Ishikawa (cell line): Measurements from ENCODE around the gene CD247.

Experiments used
- CEBPB ChIP-seq: IDR thresholded peaks from 2 replicates; pipeline ENCODE4 v1.6.1; 2012
- CREB1 ChIP-seq: IDR thresholded peaks from 2 replicates; pipeline ENCODE4 v1.6.1; 2012; ENCODE audit warnings: low read depth
- EGR1 ChIP-seq: IDR thresholded peaks from 2 replicates; pipeline ENCODE4 v1.6.1; 2012
- EP300 ChIP-seq: IDR thresholded peaks from 2 replicates; pipeline ENCODE4 v1.6.1; 2012; ENCODE audit warnings: borderline replicate concordance
- FOXM1 ChIP-seq: IDR thresholded peaks from 2 replicates; pipeline ENCODE4 v1.6.1; 2012; ENCODE audit warnings: low read depth, borderline replicate concordance
- RAD21 ChIP-seq: IDR thresholded peaks from 2 replicates; pipeline ENCODE4 v1.6.1; 2012; ENCODE audit warnings: low read depth
- REST ChIP-seq: IDR thresholded peaks from 2 replicates; pipeline ENCODE4 v1.6.1; 2012; ENCODE audit warnings: low read depth, mild to moderate bottlenecking
- TAF1 ChIP-seq: IDR thresholded peaks from 2 replicates; pipeline ENCODE4 v1.6.1; 2012; ENCODE audit warnings: low read depth, mild to moderate bottlenecking
- TEAD4 ChIP-seq: IDR thresholded peaks from 2 replicates; pipeline ENCODE4 v1.6.1; 2012
- USF1 ChIP-seq: IDR thresholded peaks from 2 replicates; pipeline ENCODE4 v1.6.1; 2012
- YY1 ChIP-seq: IDR thresholded peaks from 2 replicates; pipeline ENCODE4 v1.6.1; 2012; ENCODE audit warnings: low read depth
- ZBTB7A ChIP-seq: IDR thresholded peaks from 2 replicates; pipeline ENCODE4 v1.6.1; 2012; ENCODE audit warnings: low read depth
- TF ChIP-seq, protein P1 (sequence below): IDR thresholded peaks from 2 replicates; pipeline ENCODE4 v1.6.1; 2012

DNA sequence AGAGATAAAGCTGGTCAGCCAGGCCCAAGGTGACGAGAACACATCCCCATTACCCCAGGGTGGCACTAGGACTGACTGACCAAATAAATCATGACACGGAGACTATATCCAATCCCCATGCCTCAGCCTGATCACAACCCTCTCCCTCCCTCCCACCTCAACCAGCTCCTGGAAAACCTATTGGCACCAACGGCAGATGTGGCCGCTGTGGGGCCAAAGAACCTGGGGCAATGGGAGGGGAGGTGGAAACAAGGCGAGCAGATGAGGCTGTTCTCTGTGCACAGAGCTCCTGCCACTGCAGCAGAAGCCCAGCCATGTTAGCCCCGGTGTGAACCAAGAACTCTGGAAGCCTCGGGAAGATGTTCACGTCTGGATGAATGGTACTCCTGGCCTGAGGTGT lies 77.6 kb downstream of the CD247 start:
- TF ChIP-seq EGR1 (no peak), REST (no peak), EP300 (no peak), FOXM1 (no peak), USF1 (no peak), YY1 (no peak), RAD21 (no peak), TAF1 (no peak), ZBTB7A (no peak), TEAD4 (no peak), CEBPB (no peak), CREB1 (no peak)
- TF ChIP-seq, protein P1, sequence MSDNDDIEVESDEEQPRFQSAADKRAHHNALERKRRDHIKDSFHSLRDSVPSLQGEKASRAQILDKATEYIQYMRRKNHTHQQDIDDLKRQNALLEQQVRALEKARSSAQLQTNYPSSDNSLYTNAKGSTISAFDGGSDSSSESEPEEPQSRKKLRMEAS = no peak
